GM12878 (cell line): ENCODE results near the gene B4GALNT2. TPM values are rescaled to one million over a fixed set of nuclear protein-coding genes. Genes with fewer than 3 reads are reported as not detected.
A peak's percentile ranks its signal among the peaks of the same experiment; 100 is the strongest.

Source experiments
- BACH1 ChIP-seq: fragments of 450-650 bp; IDR thresholded peaks from 2 replicates; pipeline ENCODE4 v1.6.1; 2017; ENCODE audit warnings: mild to moderate bottlenecking, borderline replicate concordance
- E2F8 ChIP-seq: fragments of 450-650 bp; IDR thresholded peaks from 2 replicates; pipeline ENCODE4 v1.6.1; 2018; ENCODE audit warnings: mild to moderate bottlenecking, low read depth, moderate library complexity; ENCODE audit not compliant: partially characterized antibody
- ESRRA ChIP-seq: IDR thresholded peaks from 2 replicates; pipeline ENCODE4 v1.6.1; 2012; ENCODE audit warnings: mild to moderate bottlenecking, low read length, improper control_type of control experiment
- ETV6 ChIP-seq, 2 experiments: fragments of 450-650 bp in 1 of 2; IDR thresholded peaks in 1 of 2; conservative IDR thresholded peaks in 1 of 2; 2 replicates each; pipeline ENCODE4 v1.6.1; 2014; ENCODE audit warnings: antibody characterized with exemption in 1 of 2, borderline replicate concordance in 1 of 2, low read depth in 1 of 2, mild to moderate bottlenecking in 1 of 2, moderate library complexity in 1 of 2
- GATAD2B ChIP-seq: fragments of 450-650 bp; conservative IDR thresholded peaks from 2 replicates; pipeline ENCODE4 v1.6.1; 2017; ENCODE audit warnings: low read depth, mild to moderate bottlenecking, moderate library complexity
- MXI1 ChIP-seq: fragments of 150-350 bp; IDR thresholded peaks from 2 replicates; pipeline ENCODE4 v1.6.1; 2011; ENCODE audit warnings: low read depth, mild to moderate bottlenecking, inconsistent platforms, low read length, improper control_type of control experiment
- NR2C2 ChIP-seq: IDR thresholded peaks from 2 replicates; pipeline ENCODE4 v1.6.1; 2011; ENCODE audit warnings: borderline replicate concordance, low read depth; ENCODE audit not compliant: control insufficient read depth, insufficient read length
- POU2F2 ChIP-seq: IDR thresholded peaks from 3 replicates; pipeline ENCODE4 v1.6.1; 2011; ENCODE audit warnings: low read depth, mild to moderate bottlenecking, low read length, borderline replicate concordance
- RB1 ChIP-seq: fragments of 450-650 bp; formaldehyde crosslinking; IDR thresholded peaks from 2 replicates; pipeline ENCODE4 v1.6.1; 2017; ENCODE audit warnings: mild to moderate bottlenecking, borderline replicate concordance
- RELB ChIP-seq: fragments of 450-650 bp; IDR thresholded peaks from 2 replicates; pipeline ENCODE4 v1.6.1; 2017; ENCODE audit warnings: low read depth, mild to moderate bottlenecking, moderate library complexity
- SMARCA5 ChIP-seq: fragments of 450-650 bp; IDR thresholded peaks from 2 replicates; pipeline ENCODE4 v1.6.1; 2017; ENCODE audit warnings: mild to moderate bottlenecking
- SRF ChIP-seq, 2 experiments: IDR thresholded peaks; 2 replicates each; pipeline ENCODE4 v1.6.1; 2011; ENCODE audit warnings: low read depth in 2 of 2, low read length in 2 of 2, mild to moderate bottlenecking in 1 of 2, moderate library complexity in 1 of 2
- SUPT20H ChIP-seq: IDR thresholded peaks from 2 replicates; pipeline ENCODE4 v1.6.1; 2011; ENCODE audit warnings: low read depth, mild to moderate bottlenecking, low read length, moderate library complexity, borderline replicate concordance; ENCODE audit not compliant: control insufficient read depth
- USF1 ChIP-seq: IDR thresholded peaks from 2 replicates; pipeline ENCODE4 v1.6.1; 2011; ENCODE audit warnings: borderline replicate concordance, low read depth, mild to moderate bottlenecking, moderate library complexity, mixed read lengths, low read length; ENCODE audit not compliant: insufficient read depth; ENCODE audit errors: extremely low read length
- WRNIP1 ChIP-seq: IDR thresholded peaks from 2 replicates; pipeline ENCODE4 v1.6.1; 2011; ENCODE audit warnings: low read depth, low read length, improper control_type of control experiment, borderline replicate concordance
- ZNF687 ChIP-seq: fragments of 450-650 bp; IDR thresholded peaks from 2 replicates; pipeline ENCODE4 v1.6.1; 2017; ENCODE audit warnings: mild to moderate bottlenecking, moderate library complexity
- polyA plus RNA-seq, 11 experiments: library from polyadenylated mRNA; depleted of rRNA in 4 of 11; unstranded in 6 of 11; stranded (reverse) in 5 of 11; fragments of >200 nt; fragmentation: Nextera tagmentation in 4 of 11; fragmentation: Illumina TruSeq in 1 of 11; extraction: Ambion mirVana in 4 of 11; extraction: Trizol in 1 of 11; gene quantifications; 1 replicate in 1 of 11; 2 replicates in 10 of 11; pipeline versions ENCODE4 v1.2.1 to v1.2.3, GENCODE V29; 2011 to 2016; ENCODE audit warnings: inconsistent platforms in 2 of 11, missing spikeins in 2 of 11, low read depth in 1 of 11
- total RNA-seq, 4 experiments: library from RNA; depleted of rRNA in 3 of 4; stranded (reverse); fragments of >200 nt in 3 of 4; fragmentation: Illumina TruSeq in 1 of 4; extraction: Trizol in 1 of 4; gene quantifications; 2 replicates each; pipeline versions ENCODE4 v1.2.1 to v1.2.3, GENCODE V29; 2013 to 2021

B4GALNT2 gene
- total and polyA plus RNA-seq, 10 of the 15 experiments (the other 5 are each of a cell fraction or from before 2014, with no cell fraction given), result not detected

- TF ChIP-seq RELB (peak; percentile 84), MXI1 (peak; percentile 34; the same call in 1 of the 2 replicates), ZNF687 (peak; percentile 53), E2F8 (no peak), SUPT20H (no peak), RB1 (no peak), GATAD2B (peak; percentile 68; the same call in 1 of the 2 replicates), BACH1 (peak; percentile 71), USF1 (peak; percentile 21), ETV6 (conservative IDR thresholded peaks at IDR 0.05 in 1 of 2, IDR thresholded peaks at IDR 0.05 in 1 of 2; ENCODE audit: borderline replicate concordance in 1 of 2, low read depth in 1 of 2) (peak in 1 of 2 experiments; percentile 52; a peak in 1 of 4 replicates), WRNIP1 (peak; percentile 91; the same call in 1 of the 2 replicates), NR2C2 (no peak), SMARCA5 (0 out of 2 replicates have a peak, but pooled peaks have one; percentile 29), ESRRA (no peak; the same call in 1 of the 2 replicates), SRF (IDR thresholded peaks at IDR 0.05; ENCODE audit: low read depth in 2 of 2, low read length in 2 of 2) (no peak), POU2F2 (peak; percentile 29; the same call in 1 of the 3 replicates)
Observed at GRCh38 chr17:49193513-49194296, 61.1 kb downstream of the B4GALNT2 start (continued).
